Measurements from ENCODE around the gene TOGARAM1. TPM values are rescaled to one million over a fixed set of nuclear protein-coding genes. Genes with fewer than 3 reads are reported as not detected.

TOGARAM1 gene
- total and polyA plus RNA-seq, 2 donors (not counting 3 experiments of a cell fraction or from before 2014, with no cell fraction given), result 4.2 to 13.8 TPM

GRCh38 chr14:44988694-44989093, 26.7 kb downstream of the TOGARAM1 start:
- no peaks in the 10 kb centered on the region for H4K20me1 ChIP-seq (replicated peaks; ENCODE audit: control insufficient read depth, extremely low read depth, insufficient read depth, low read length)
- no peak overlapping the region for H2AFZ ChIP-seq (ENCODE audit: low read depth, low read length)
- no peak for FAIRE-seq
- dilution Hi-C loops (cut with MboI; ENCODE audit: extremely low pct_ligation_motif_present, low sequenced_read_pairs), result no loop called here
- ChIA-PET CTCF (no interaction called here), POLR2A (no interaction called here)
- no peaks in the 10 kb centered on the region for H3K27me3 ChIP-seq (ENCODE audit: control insufficient read depth in 2 of 2, insufficient read depth in 2 of 2, low read length in 2 of 2)
- no peak overlapping the region for H3K4me2 ChIP-seq (ENCODE audit: insufficient read depth, low read length)
- TF ChIP-seq EZH2 (IDR thresholded peaks at IDR 0.05; ENCODE audit: borderline replicate concordance, low read depth, low read length, severe bottlenecking) (no peak), MAX (IDR thresholded peaks at IDR 0.05; ENCODE audit: insufficient read depth, insufficient read length) (no peak), FOS (IDR thresholded peaks at IDR 0.05; ENCODE audit: borderline replicate concordance, insufficient read depth, low read length) (no peak), CTCF (IDR thresholded peaks at IDR 0.05; ENCODE audit: extremely low read depth in 1 of 2, insufficient read depth in 1 of 2, low read depth in 1 of 2, low read length in 2 of 2) (no peak), JUN (IDR thresholded peaks at IDR 0.05; ENCODE audit: borderline replicate concordance, insufficient read depth, insufficient read length, low read depth) (no peak), GATA2 (IDR thresholded peaks at IDR 0.05; ENCODE audit: insufficient read depth, insufficient read length, low read depth, low read length) (no peak), POLR2AphosphoS5 (IDR thresholded peaks at IDR 0.05; ENCODE audit: insufficient read depth, low read depth, low read length) (no peak), POLR2A (IDR thresholded peaks at IDR 0.05; ENCODE audit: low read depth, low read length) (no peak), MYC (IDR thresholded peaks at IDR 0.05; ENCODE audit: low read depth, low read length) (no peak)
- no peaks in the 10 kb centered on the region for H3K9me1 ChIP-seq (replicated peaks; ENCODE audit: control insufficient read depth, extremely low read depth, insufficient read depth, low read length)
- no peak overlapping the region for H3K9ac ChIP-seq (replicated peaks; ENCODE audit: extremely low read depth, insufficient read depth, low read length)
- intact Hi-C loops (cut with micrococcal nuclease), result no loop called here
- no peaks in the 10 kb centered on the region for H3K4me1 ChIP-seq (ENCODE audit: control insufficient read depth, extremely low read depth, insufficient read depth, low read length)
- no peak overlapping the region for H3K4me3 ChIP-seq (replicated peaks in 1 of 3; ENCODE audit: insufficient read depth in 1 of 3, low read depth in 1 of 3, low read length in 3 of 3)
- no peak overlapping the region for H3K27ac ChIP-seq (ENCODE audit: insufficient read depth, low read depth, low read length)
- H3K9me3 ChIP-seq (replicated peaks; ENCODE audit: control insufficient read depth, insufficient read depth, low read length), result no peaks in the 10 kb centered on the region
- DNase-seq (ENCODE audit: low read depth, low spot score), result no peak
- no peaks in the 10 kb centered on the region for H3K36me3 ChIP-seq (ENCODE audit: control insufficient read depth in 2 of 2, extremely low read depth in 1 of 2, insufficient read depth in 2 of 2, low read length in 2 of 2)
- H3K79me2 ChIP-seq (ENCODE audit: control insufficient read depth, insufficient read depth, low read length), result peaks cover 4% of the 10 kb centered on the region
- no TSS peak for BruUV-seq (replicated peaks)

All from endothelial cell of umbilical vein (primary cell).